K562 (cell line): Measurements from ENCODE around the gene DPP10. TPM values are rescaled to one million over a fixed set of nuclear protein-coding genes. Genes with fewer than 3 reads are reported as not detected.

Source experiments
- ATAC-seq: fragments of 200-7000 bp; cut with Tn5 transposase; 3 replicates; pipeline ENCODE4 v1.9.1; 2020; ENCODE audit warnings: moderate library complexity
- BruUV-seq: library from RNA; stranded (reverse); fragments of 400-500 nt; replicated peaks from 2 replicates; lab custom pipeline; 2021; lab: Mats Ljungman, UMichigan
- CTCF ChIA-PET: fragments of 300-600 bp; formaldehyde crosslinking; extraction: SDS; loops from one replicate; lab custom pipeline; 2021; ENCODE audit warnings: low intra/inter-chr PET ratio; lab: Yijun Ruan, JAX
- POLR2A ChIA-PET: fragments of 300-600, 350-650 bp; sonication (Branson Sonifier 250); formaldehyde crosslinking; extraction: SDS; loops from one replicate; lab custom pipeline; 2021; ENCODE audit warnings: antibody characterized with exemption, inconsistent platforms; lab: Yijun Ruan, JAX
- DNase-seq, 4 experiments: peaks; one replicate each; pipeline versions ENCODE4 v3.0.0 to v3.0.0-alpha.2; 2011 to 2018; ENCODE audit warnings: low spot score in 3 of 4, mixed read lengths in 3 of 4; ENCODE audit errors: extremely low read depth in 1 of 4
- FAIRE-seq: peaks from 2 replicates; lab custom pipeline; 2011; peaks lifted over from hg19 to GRCh38; lab: Jason Lieb, UNC
- H2AFZ ChIP-seq: 2 replicates; pipeline ENCODE4 v1.6.0; 2011; ENCODE audit warnings: low read depth, low read length, control low read depth, inconsistent platforms
- H3K27ac ChIP-seq: fragments of 200-600 bp; 3 replicates; pipeline ENCODE4 v1.8.0; 2011; ENCODE audit warnings: low read depth, mild to moderate bottlenecking, control low read depth, inconsistent platforms, low read length, moderate library complexity, mixed read lengths; ENCODE audit errors: extremely low read depth
- H3K27me3 ChIP-seq, 2 experiments: fragments of 300-600 bp in 1 of 2; 2 replicates in 1 of 2; 3 replicates in 1 of 2; pipeline versions ENCODE4 v1.6.0 to v1.8.0; 2011; ENCODE audit warnings: inconsistent platforms in 2 of 2, low read length in 2 of 2, mild to moderate bottlenecking in 1 of 2, mixed read lengths in 1 of 2, moderate library complexity in 1 of 2; ENCODE audit not compliant: control insufficient read depth in 2 of 2, insufficient read depth in 2 of 2
- H3K36me3 ChIP-seq: fragments of 300-600 bp; 3 replicates; pipeline ENCODE4 v1.8.0; 2011; ENCODE audit warnings: mild to moderate bottlenecking, low read length, inconsistent platforms; ENCODE audit not compliant: control insufficient read depth, insufficient read depth
- H3K4me1 ChIP-seq, 2 experiments: fragments of 200-600 bp in 1 of 2; replicated peaks in 1 of 2; 2 replicates in 1 of 2; 3 replicates in 1 of 2; pipeline versions ENCODE4 v1.5.1 to v1.8.0; 2011; ENCODE audit warnings: inconsistent platforms in 2 of 2, low read length in 2 of 2, mild to moderate bottlenecking in 1 of 2, mixed read lengths in 1 of 2, moderate library complexity in 1 of 2; ENCODE audit not compliant: control insufficient read depth in 2 of 2, insufficient read depth in 2 of 2
- H3K4me2 ChIP-seq: 2 replicates; pipeline ENCODE4 v1.6.1; 2011; ENCODE audit warnings: low read length, control low read depth, inconsistent platforms, mixed read lengths; ENCODE audit not compliant: insufficient read depth
- H3K4me3 ChIP-seq: fragments of 200-600 bp; sonication (generic), shearing (Covaris generic); 2 replicates; pipeline ENCODE4 v1.5.1; 2016; ENCODE audit warnings: control low read depth, inconsistent platforms
- H3K79me2 ChIP-seq: fragments of 200-600 bp; 3 replicates; pipeline ENCODE4 v1.8.0; 2011; ENCODE audit warnings: low read length, inconsistent platforms; ENCODE audit not compliant: control insufficient read depth, insufficient read depth
- H3K9ac ChIP-seq, 2 experiments: 2 replicates each; pipeline versions ENCODE4 v1.6.0 to v1.6.1; 2011; ENCODE audit warnings: low read depth in 2 of 2, low read length in 2 of 2, control low read depth in 1 of 2, inconsistent platforms in 1 of 2, mild to moderate bottlenecking in 1 of 2, mixed read lengths in 1 of 2; ENCODE audit not compliant: insufficient read depth in 1 of 2
- H3K9me1 ChIP-seq: one replicate; pipeline ENCODE4 v1.6.0; 2011; ENCODE audit warnings: inconsistent platforms, mild to moderate bottlenecking, low read length, moderate library complexity; ENCODE audit not compliant: control insufficient read depth, insufficient read depth
- H3K9me3 ChIP-seq: replicated peaks from 2 replicates; pipeline ENCODE4 v1.5.1; 2011; ENCODE audit warnings: low read depth, low read length, inconsistent platforms; ENCODE audit not compliant: control insufficient read depth, insufficient read depth
- H4K20me1 ChIP-seq: replicated peaks from 2 replicates; pipeline ENCODE4 v1.6.1; 2011; ENCODE audit warnings: low read length, inconsistent platforms, mixed read lengths; ENCODE audit not compliant: control insufficient read depth, insufficient read depth
- FOXA3 ChIP-seq, 2 experiments: fragments of 450-650 bp in 1 of 2; sonication (generic) in 1 of 2; formaldehyde crosslinking; IDR thresholded peaks in 1 of 2; conservative IDR thresholded peaks in 1 of 2; 2 replicates each; pipeline versions ENCODE4 v1.4.0 to v1.8.0; 2020 to 2022; ENCODE audit warnings: mild to moderate bottlenecking in 2 of 2, missing genetic modification reagents in 1 of 2
- KDM1A ChIP-seq, 2 experiments: fragments of 450-650 bp; IDR thresholded peaks; 2 replicates each; pipeline ENCODE4 v1.6.1; 2016; ENCODE audit warnings: mild to moderate bottlenecking in 2 of 2
- MYBL2 ChIP-seq, 2 experiments: fragments of 450-650 bp in 1 of 2; sonication (generic) in 1 of 2; formaldehyde crosslinking in 1 of 2; IDR thresholded peaks; 2 replicates each; pipeline versions ENCODE4 v1.6.1 to v1.8.1; 2017 to 2022; ENCODE audit warnings: borderline replicate concordance in 1 of 2, inconsistent platforms in 1 of 2, low read depth in 1 of 2, mild to moderate bottlenecking in 1 of 2, missing genetic modification reagents in 1 of 2, moderate library complexity in 1 of 2
- ZNF316 ChIP-seq: fragments of 450-650 bp; IDR thresholded peaks from 2 replicates; pipeline ENCODE4 v1.6.1; 2016
- ZNF76 ChIP-seq: fragments of 250-450 bp; sonication (Bioruptor Pico); IDR thresholded peaks from 2 replicates; pipeline ENCODE4 v1.4.0; 2020; ENCODE audit warnings: mild to moderate bottlenecking, moderate library complexity, borderline replicate concordance
- WGBS: fragments of 100-300 bp; shearing (Covaris generic); methylation state at CpG from one replicate; pipeline ENCODE4 v1.1.6; 2016; ENCODE audit warnings: low coverage, mixed read lengths; ENCODE audit not compliant: insufficient coverage; ENCODE audit errors: missing lambda C conversion rate; 5-methylcytosine and 5-hydroxymethylcytosine counted together
- in situ Hi-C: fragments of 300-500 bp; cut with MboI; formaldehyde crosslinking; loops from 4 replicates; pipeline ENCODE4 v1.15.0; 2018; ENCODE audit warnings: inconsistent platforms, mixed read lengths
- intact Hi-C: fragments of 100-400 bp; cut with micrococcal nuclease; formaldehyde crosslinking; loops from 2 replicates; pipeline ENCODE4 v1.14.2; 2022
- polyA plus RNA-seq, 8 experiments: library from polyadenylated mRNA; depleted of rRNA in 4 of 8; stranded (reverse) in 5 of 8; unstranded in 3 of 8; fragments of >200 nt; fragmentation: Nextera tagmentation in 2 of 8; fragmentation: Illumina TruSeq in 1 of 8; extraction: Ambion mirVana in 2 of 8; extraction: Trizol in 1 of 8; gene quantifications; 2 replicates each; pipeline versions ENCODE4 v1.2.1 to v1.2.3, GENCODE V29; 2011 to 2014; ENCODE audit warnings: inconsistent platforms in 1 of 8, missing spikeins in 1 of 8
- total RNA-seq, 7 experiments: library from RNA; depleted of rRNA in 6 of 7; stranded (reverse); fragments of >200 nt in 6 of 7; fragmentation: Illumina TruSeq in 2 of 7; extraction: Trizol in 2 of 7; gene quantifications; 2 replicates each; pipeline versions ENCODE4 v1.2.1 to v1.2.3, GENCODE V29; 2011 to 2021; ENCODE audit warnings: low replicate concordance in 1 of 7
- TF ChIP-seq, protein P1 (sequence below): fragments of 250-450 bp; sonication (Bioruptor Pico); IDR thresholded peaks from 2 replicates; pipeline ENCODE4 v1.4.0; 2020
- TF ChIP-seq, protein P2 (sequence below): fragments of 250-450 bp; sonication (Bioruptor Pico); IDR thresholded peaks from 2 replicates; pipeline ENCODE4 v1.4.0; 2020; ENCODE audit warnings: mild to moderate bottlenecking, moderate library complexity
- TF ChIP-seq, protein P3 (sequence below): sonication (generic); formaldehyde crosslinking; IDR thresholded peaks from 2 replicates; pipeline ENCODE4 v1.8.1; 2022; ENCODE audit warnings: missing genetic modification reagents
- TF ChIP-seq, protein P4 (sequence below): fragments of 450-650 bp; formaldehyde crosslinking; IDR thresholded peaks from 2 replicates; pipeline ENCODE4 v1.4.0; 2022; ENCODE audit warnings: missing genetic modification characterization
- TF ChIP-seq, protein P5 (sequence below): sonication (generic); IDR thresholded peaks from 2 replicates; pipeline ENCODE4 v1.6.1; 2016

Gene DPP10
- total and polyA plus RNA-seq, 9 of the 15 experiments (the other 6 are each of a cell fraction or from before 2014, with no cell fraction given), result not detected

DNA sequence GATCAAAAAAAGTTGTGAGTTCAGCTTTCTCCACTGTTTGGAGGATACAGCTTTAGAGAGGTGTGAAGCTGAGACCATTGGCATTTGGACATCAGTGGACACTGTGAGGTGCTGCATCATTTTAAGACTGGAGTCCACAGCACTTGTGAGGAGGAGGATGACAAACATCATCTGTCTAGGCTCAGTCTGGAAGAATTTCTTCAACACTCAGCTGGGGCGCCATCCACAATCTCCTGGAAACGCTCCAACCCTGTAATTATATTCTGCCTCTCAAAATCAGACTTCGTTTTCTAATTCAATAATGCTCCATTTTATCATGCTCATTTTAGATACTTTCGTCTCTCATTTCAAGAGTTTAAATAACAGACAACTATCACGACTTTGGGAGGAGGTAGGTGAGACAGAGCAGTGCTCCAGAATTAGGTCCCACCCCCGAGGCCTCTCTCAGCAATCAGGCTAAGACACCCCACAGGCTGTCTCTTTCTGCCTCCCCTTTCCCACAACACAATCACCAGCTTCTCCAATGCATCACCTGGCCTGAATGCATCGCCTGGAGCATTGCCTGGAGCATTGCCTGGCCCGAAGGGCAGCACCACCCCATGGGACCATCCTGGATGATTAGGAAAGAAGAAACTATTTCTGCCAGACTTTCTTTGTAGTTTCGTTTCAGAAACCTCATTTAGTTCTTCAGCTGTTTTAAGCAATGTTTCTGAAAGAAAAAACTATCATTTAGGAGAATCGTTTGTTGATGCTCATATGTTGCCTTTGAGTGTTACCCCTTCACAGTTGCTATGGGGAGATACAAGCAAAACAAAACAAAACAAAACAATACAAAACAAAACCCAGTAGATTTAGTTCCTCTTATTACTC is 37.0 kb upstream of the DPP10 start (continued):
- TF ChIP-seq, protein P1, sequence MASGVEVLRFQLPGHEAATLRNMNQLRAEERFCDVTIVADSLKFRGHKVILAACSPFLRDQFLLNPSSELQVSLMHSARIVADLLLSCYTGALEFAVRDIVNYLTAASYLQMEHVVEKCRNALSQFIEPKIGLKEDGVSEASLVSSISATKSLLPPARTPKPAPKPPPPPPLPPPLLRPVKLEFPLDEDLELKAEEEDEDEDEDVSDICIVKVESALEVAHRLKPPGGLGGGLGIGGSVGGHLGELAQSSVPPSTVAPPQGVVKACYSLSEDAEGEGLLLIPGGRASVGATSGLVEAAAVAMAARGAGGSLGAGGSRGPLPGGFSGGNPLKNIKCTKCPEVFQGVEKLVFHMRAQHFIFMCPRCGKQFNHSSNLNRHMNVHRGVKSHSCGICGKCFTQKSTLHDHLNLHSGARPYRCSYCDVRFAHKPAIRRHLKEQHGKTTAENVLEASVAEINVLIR (CRISPR knock-in tag), result no peak
- TF ChIP-seq KDM1A (IDR thresholded peaks at IDR 0.05) (no peak), MYBL2 (IDR thresholded peaks at IDR 0.05; ENCODE audit: low read depth) (no peak), MYBL2 (CRISPR knock-in tag; IDR thresholded peaks at IDR 0.05; ENCODE audit: borderline replicate concordance) (no peak)

DNA sequence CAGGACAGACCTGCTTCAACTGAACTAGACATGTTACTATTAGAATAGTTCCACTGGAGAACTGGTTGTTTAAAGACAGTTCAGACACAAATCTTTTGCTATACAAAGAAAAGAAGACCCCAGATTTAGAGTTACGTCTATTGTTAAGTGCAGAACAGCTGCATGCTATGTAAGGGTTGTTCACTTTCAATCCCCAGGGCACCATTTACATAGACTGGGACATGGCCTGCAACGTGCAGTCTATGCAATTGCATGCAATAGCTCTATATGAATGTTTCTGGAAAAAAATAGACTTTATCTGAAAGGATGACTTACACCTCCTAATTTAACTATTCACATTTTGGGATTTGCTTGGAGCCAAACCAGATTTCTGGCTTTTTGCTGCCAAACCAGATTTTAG is 36.1 kb upstream of the DPP10 start:
- DNase-seq, result no peak
- Histone ChIP-seq H3K79me2 (no peaks in the 10 kb centered on the region), H3K9me1 (no peaks in the 10 kb centered on the region), H3K4me1 (no peaks in the 10 kb centered on the region), H3K4me3 (no peak overlapping the region), H3K9me3 (no peaks in the 10 kb centered on the region), H3K27ac (no peak overlapping the region), H2AFZ (no peak overlapping the region), H3K36me3 (no peaks in the 10 kb centered on the region), H3K27me3 (no peaks in the 10 kb centered on the region), H3K4me2 (no peak overlapping the region), H4K20me1 (no peaks in the 10 kb centered on the region), H3K9ac (no peak overlapping the region)
- no TSS peak for BruUV-seq
- no peak for ATAC-seq
- POLR2A ChIA-PET, result no interaction called here
- CTCF ChIA-PET, result no interaction called here
- WGBS, result 0% methylated on average over 2 of the region's 2 CpGs
- intact Hi-C loops (no loop called here), in situ Hi-C loops (no loop called here)
- FAIRE-seq, result no peak
- TF ChIP-seq, protein P2, sequence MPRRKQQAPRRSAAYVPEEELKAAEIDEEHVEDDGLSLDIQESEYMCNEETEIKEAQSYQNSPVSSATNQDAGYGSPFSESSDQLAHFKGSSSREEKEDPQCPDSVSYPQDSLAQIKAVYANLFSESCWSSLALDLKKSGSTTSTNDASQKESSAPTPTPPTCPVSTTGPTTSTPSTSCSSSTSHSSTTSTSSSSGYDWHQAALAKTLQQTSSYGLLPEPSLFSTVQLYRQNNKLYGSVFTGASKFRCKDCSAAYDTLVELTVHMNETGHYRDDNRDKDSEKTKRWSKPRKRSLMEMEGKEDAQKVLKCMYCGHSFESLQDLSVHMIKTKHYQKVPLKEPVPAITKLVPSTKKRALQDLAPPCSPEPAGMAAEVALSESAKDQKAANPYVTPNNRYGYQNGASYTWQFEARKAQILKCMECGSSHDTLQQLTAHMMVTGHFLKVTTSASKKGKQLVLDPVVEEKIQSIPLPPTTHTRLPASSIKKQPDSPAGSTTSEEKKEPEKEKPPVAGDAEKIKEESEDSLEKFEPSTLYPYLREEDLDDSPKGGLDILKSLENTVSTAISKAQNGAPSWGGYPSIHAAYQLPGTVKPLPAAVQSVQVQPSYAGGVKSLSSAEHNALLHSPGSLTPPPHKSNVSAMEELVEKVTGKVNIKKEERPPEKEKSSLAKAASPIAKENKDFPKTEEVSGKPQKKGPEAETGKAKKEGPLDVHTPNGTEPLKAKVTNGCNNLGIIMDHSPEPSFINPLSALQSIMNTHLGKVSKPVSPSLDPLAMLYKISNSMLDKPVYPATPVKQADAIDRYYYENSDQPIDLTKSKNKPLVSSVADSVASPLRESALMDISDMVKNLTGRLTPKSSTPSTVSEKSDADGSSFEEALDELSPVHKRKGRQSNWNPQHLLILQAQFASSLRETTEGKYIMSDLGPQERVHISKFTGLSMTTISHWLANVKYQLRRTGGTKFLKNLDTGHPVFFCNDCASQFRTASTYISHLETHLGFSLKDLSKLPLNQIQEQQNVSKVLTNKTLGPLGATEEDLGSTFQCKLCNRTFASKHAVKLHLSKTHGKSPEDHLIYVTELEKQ, result no peak
- TF ChIP-seq ZNF76 (no peak), FOXA3 (CRISPR knock-in tag; conservative IDR thresholded peaks at IDR 0.05 in 1 of 2, IDR thresholded peaks at IDR 0.05 in 1 of 2) (no peak), ZNF316 (no peak)
- TF ChIP-seq, protein P3, sequence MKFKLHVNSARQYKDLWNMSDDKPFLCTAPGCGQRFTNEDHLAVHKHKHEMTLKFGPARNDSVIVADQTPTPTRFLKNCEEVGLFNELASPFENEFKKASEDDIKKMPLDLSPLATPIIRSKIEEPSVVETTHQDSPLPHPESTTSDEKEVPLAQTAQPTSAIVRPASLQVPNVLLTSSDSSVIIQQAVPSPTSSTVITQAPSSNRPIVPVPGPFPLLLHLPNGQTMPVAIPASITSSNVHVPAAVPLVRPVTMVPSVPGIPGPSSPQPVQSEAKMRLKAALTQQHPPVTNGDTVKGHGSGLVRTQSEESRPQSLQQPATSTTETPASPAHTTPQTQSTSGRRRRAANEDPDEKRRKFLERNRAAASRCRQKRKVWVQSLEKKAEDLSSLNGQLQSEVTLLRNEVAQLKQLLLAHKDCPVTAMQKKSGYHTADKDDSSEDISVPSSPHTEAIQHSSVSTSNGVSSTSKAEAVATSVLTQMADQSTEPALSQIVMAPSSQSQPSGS, result no peak
- TF ChIP-seq, protein P4, sequence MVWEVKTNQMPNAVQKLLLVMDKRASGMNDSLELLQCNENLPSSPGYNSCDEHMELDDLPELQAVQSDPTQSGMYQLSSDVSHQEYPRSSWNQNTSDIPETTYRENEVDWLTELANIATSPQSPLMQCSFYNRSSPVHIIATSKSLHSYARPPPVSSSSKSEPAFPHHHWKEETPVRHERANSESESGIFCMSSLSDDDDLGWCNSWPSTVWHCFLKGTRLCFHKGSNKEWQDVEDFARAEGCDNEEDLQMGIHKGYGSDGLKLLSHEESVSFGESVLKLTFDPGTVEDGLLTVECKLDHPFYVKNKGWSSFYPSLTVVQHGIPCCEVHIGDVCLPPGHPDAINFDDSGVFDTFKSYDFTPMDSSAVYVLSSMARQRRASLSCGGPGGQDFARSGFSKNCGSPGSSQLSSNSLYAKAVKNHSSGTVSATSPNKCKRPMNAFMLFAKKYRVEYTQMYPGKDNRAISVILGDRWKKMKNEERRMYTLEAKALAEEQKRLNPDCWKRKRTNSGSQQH, result no peak
- TF ChIP-seq, protein P5, sequence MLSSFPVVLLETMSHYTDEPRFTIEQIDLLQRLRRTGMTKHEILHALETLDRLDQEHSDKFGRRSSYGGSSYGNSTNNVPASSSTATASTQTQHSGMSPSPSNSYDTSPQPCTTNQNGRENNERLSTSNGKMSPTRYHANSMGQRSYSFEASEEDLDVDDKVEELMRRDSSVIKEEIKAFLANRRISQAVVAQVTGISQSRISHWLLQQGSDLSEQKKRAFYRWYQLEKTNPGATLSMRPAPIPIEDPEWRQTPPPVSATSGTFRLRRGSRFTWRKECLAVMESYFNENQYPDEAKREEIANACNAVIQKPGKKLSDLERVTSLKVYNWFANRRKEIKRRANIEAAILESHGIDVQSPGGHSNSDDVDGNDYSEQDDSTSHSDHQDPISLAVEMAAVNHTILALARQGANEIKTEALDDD, result no peak
